ENCODE measurements around the gene RENBP.
A peak's percentile ranks its signal among the peaks of the same experiment; 100 is the strongest.

RENBP gene

DNA sequence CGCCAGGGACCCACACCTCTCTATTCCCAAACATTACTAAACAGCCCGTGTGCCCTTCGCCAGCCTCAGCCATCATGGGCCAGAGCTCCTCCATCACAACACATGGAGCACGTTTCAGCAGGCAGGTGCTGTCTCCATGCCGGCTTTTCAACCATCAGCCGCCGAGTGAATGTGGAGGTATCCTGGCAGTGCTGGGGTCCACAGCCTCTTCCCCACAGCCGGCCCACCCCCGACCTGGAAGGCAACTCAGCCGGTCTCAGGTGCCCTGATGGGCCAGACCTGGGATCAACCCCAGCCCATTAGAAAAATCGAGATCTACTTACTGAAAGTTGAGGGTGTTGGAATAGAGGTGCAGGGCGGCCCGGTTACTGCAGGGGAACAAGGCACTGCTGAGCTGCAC is 12.7 kb downstream of the RENBP start:
- DNase-seq: no peak

DNA sequence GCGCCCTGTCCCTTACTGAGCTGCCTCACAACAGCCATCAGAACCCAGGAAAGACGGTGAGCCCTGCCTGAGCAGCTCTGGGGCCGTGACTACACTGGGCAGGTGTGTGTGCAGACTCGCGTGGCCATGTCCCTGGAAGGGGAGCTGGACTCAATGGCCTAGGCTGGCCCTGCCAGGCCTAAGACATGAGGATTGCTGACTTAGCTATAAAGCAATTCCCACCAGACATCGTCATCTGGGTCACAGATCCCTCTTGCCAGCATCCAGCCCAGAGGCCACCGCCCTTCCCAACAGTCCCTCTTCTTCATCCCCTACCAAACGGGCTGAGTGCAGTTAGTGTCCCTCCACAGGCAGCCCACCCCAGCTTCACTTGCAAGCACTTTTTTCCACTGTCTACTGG is 13.3 kb downstream of the RENBP start:
- no peak for DNase-seq

DNA sequence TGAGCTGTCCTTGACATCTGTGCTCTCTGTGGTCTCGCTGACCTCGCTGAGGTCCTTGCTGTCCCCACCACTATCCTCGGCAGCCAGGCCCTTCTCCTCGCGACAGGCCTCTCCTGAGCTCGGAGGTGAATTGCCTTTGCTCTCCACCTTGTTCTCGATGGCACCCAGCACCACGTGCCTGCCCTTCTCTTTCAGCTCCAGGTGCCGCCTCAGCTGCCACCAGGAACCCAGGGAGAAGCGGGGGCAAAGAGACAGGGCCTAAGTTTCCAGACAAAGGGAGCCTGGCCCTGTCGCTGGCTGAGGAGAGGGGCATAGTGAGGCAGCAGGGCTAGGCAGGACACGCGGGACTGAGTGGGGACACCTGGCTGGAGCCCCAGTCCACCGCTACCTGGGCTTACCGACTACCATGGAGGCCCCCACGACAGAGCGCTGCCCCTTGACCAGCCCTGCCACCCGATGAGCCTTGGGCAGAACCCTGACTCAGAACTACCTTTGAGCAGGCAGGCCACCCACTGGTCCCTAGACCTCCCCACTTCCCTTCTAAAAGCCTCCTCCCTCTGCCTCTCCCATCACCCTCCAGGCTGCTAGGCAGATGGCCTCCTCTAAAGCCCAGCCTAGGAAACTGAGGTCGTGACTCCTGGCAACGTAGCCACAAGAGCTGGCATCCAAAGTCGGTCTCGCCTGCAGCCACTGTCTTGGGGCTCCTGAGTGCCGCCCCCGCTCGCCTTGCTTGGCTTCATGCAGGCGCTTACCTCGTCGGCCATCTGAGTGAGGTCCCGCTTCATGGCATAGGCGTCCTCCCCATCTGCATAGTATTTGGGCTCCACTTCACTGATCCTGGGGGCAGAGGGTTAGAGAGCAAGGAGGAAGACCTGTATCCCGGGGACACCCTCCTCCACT is 14.2 kb downstream of the RENBP start:
- no peak for DNase-seq

DNA sequence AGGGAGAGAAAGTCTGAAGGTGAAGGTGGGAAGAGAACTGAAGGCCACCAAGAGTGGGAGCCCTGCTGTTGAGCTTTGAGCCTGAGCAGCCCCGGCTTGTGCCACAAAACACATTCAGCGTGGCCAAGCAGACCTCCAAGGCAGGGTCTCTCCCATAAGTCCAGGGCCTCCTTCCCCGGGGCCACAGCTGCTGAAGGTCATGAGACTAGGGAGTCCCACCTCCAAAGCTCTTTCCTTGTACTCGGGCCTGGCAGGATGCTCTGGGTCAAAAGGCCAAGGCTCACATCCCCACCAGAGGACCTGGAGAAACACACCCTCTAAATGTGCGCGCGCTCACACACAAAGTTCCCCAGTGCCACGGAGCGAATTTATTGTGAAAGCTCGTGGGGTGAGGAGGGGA is 14.9 kb downstream of the RENBP start:
- DNase-seq: no peak

DNA sequence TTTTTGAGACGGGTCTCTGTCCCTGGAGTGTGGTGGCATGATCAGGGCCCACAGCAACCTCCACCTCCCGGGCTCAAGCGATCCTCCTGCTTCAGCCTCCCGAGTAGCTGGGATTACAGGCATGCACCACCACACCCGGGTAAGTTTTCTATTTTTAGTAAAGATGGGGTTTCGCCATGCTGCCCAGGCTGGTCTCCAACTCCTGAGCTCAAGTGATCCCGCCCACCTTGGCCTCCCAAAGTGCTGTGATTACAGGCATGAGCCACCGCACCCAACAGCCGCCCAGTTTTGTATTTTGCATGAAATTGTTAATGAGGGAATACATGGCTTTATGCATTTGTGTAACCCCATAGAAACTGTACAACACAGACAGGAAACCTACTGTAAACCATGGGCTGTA is 15.6 kb downstream of the RENBP start:
- no peak for DNase-seq

DNA sequence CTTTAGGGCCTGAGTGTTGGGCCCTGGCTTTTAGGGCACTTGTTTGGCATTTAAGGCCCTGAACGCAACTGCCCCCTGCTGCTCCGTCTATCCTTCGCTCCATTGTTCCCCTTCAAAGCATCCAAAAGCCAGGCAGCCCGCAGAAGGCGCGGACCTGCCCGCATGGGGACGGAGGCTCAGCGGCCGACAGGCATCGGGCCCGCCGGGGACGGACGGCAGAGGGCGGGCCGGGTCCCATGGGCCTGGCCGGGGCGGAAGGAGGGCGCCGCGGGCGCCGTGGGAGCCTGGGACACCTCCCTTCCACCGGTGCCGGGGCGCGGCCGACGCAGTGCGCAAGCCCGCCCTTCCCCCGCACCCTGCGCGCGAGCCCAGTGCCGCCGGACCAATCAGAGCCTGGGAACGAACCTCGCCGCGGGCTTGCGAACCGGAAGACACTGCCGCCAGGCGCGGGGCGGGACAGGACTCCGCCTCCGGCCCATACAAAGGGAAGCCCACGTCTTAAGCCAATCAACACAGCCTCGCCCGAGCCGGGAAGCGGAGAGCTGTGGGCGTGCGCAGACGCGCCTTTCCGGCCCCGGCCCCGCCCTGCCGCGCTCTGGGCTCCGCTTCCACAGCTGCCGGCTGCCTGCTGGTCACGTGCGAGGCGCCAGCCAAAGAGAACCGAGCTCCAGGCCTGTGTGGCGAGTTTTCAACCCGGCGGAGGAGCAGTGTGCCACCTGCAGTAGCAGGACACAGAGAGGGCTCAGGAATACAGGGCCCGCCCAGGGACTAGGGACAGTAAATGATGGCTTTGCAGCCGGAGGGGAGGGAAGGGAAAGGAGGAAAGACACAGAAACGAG is 16.3 kb downstream of the RENBP start:
- peak; percentile 89 for DNase-seq

DNA sequence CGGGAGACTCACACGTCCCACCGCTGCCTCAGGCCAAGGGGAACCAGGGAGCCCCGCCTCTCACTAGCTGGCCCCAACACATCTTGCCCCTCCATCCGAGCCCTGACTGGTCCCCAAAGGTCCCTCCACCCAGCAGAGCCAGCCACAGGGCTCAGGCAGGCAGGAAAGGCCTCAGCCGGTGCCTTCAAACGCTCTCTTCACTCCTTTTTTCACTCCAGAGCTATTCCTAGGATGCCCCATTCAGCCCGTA is 16.8 kb downstream of the RENBP start:
- no peak for DNase-seq

DNA sequence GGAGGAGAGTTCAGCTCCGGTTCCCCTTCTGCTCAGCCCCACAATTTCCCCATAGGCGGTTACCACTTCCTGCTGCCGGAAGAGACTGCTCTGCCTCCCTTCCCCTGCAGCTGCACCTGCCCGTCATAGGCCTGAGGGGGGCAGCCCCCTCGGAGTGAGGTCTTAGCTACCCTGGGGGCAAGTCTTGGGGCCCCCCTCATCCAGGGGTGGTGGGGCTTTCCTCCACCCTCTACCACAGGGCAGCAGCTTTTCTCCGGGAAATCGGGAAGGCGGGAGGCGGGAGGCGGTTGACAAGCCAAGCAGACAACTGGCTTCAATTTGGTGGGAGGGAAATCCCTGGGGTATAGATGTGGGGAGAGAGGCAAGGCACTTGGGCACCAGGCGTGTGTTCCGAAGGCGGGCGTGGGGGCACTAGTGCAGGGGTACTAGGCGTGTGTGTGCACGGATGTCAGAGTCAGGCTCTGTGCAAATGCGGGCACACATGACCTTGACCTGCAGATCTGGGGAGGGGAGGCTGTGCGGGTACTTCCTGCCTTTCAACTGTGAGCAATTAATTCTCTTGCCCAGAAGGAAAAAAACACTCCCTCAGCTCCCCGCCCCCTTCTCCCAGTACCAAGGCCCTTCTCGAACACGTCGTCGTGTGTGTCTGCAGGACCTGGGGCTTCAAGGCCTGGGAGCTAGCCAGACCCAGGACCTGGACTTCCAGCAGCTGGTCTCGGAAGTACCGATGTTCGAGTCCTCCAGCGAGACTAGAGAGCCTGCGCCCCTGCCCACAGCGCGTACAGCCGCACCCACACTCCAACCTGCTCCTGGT is 17.4 kb downstream of the RENBP start:
- peak; percentile 73 for DNase-seq

DNA sequence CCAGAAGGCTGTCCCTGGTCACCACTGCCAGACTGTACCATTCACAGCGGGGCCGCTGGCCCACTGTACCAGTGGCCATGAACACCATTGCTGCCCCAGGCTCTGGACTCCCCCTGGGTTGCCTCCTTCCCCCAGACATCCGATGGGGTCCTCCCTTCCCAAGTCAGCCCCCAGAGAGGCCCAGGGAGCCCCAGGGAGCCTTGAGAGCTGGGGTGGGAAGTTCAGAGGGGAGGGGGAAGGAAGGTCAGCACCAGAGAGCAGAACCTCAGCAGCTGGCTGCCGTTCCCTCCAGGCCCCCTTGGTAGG is 17.9 kb downstream of the RENBP start:
- no peak for DNase-seq

DNA sequence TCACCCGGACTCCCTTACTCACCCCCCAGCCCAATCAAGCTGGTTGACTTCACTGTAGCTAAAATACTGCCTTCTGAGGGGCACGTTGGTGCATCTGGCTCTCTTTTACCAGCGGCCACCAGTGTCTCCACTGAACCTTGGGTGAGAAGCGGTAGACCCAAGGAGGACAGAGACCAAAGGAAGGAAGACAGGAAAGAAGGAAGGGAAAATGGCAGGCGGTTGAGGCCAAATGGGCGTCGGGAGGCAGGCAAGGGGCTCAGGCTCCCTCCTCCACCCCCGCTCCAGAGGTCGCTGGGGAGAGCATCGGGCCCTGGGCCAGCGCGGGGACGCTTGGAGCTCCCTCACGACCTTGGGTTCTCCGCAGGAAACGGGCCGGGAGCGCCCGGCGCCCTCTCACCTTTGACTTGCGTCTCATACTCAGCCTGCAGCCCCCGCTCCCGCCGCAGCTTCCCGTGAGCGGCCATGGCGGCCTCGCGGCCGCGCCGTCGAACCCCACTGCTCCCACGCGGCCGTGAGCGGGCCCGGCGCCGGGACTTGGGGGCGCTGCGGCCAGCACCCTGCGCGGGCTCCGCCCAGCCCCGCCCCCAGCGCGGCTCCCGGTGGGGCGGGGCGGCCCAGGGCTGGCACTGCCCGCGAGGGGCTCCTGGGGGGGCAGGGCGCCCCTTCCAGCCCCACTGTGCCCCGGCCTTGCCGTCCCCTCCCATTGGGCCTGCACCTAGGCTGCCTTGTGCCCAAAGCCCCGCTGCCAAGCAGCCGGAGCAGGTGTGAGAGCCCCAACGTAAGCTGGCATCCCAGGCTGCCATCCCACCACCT is 18.5 kb downstream of the RENBP start, which contains the start of gene ARHGAP4:
ARHGAP4 (minus strand) TSS at position 526 of the 813 bp plus-strand sequence; CDS start at position 464, 62 bp downstream.
- DNase-seq: peak; percentile 32

DNA sequence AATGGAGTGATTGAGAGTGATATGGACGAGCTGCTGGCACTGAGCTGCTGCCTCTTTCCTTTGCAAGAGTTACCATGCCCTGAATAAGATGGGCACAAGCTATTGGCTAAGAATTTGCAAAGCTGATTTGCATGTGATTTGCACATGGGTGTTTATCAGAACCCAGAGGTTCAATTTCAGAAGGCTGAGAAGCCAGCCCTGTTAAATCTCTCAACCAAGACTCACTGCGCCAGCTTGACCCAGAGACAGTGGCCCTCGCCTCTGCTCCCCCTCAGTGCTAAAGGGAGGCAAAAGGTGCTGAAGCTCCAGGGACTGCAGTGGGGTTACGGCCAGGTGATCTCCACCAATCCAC is 19.1 kb downstream of the RENBP start:
- no peak for DNase-seq

DNA sequence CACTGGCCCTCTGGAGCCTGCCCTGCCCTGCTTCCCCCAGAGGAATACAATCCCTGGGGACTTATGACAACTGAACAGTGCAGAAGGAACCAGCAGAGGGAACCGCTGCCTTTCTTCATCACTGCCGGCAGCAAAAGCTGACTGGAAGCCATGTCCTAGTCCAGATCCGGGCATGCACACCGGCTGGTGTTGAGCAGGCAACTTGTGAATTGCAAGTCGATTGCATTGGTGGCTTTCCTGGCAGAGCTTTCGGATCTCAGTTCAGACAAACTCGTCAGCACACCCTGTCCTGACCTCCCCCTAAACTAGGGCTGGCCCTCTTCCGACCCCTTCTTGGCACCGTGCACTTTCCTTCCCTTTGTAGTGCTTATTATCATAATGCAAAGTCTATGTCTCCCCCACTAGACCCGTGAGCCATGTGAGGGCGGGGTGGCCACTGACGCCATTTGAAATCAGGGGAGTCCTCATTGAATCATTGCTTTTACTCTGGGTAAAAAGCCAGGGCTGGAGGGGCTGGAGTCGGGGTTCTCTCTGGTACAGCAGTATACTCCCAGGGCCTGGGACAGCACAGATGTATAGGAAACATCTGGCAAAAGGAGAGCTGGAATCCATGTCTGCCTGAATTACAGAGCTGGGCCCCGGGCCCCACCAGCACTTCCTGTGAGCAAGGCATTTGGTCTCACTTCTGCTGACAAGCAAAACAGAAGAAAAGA is 20.1 kb downstream of the RENBP start:
- peak; percentile 29 for DNase-seq

DNA sequence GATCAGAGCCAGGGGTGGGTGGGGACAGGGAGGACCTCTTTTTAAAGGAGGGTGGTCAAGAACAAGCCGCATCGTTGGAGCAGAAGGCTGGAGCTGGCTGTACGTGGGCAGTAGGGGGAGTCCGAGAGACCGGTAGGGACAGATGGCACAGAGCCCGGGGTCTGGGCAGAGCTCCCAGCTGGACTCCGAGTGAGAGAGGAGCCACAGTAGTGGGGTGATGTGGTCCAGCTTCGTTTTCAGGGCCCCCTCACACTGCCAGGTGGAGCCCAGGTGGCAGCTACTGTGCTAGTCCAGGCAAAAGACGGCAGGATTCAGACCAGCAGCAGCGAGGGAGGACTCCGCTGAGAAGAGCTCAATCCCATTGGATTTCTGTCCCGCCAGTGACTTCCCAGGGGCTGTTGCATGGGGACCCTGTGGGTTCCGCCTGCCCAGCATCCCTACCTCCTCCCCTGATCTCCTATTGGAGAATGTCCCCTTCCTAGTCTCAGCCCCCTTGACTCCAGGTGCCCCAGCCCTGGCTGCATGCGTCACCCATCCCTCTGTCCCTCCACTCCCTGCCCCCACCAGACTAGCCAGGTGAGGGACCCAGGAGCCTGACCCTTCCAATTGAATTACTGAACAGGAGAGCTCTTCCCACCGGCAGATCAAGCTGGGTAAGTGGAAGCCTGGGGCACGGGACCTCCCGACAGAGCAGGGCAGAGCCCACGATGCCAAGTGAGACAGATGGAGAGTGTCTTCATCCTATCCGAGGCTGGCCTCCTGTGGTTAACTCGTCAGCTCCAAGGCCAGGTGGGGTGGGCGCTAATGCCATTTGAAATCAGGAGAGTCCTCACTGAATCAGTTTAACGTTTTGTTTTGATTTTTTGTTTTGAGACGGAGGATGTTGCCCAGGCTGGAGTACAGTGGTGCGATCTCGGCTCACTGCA is 21.2 kb downstream of the RENBP start:
- DNase-seq: no peak

DNA sequence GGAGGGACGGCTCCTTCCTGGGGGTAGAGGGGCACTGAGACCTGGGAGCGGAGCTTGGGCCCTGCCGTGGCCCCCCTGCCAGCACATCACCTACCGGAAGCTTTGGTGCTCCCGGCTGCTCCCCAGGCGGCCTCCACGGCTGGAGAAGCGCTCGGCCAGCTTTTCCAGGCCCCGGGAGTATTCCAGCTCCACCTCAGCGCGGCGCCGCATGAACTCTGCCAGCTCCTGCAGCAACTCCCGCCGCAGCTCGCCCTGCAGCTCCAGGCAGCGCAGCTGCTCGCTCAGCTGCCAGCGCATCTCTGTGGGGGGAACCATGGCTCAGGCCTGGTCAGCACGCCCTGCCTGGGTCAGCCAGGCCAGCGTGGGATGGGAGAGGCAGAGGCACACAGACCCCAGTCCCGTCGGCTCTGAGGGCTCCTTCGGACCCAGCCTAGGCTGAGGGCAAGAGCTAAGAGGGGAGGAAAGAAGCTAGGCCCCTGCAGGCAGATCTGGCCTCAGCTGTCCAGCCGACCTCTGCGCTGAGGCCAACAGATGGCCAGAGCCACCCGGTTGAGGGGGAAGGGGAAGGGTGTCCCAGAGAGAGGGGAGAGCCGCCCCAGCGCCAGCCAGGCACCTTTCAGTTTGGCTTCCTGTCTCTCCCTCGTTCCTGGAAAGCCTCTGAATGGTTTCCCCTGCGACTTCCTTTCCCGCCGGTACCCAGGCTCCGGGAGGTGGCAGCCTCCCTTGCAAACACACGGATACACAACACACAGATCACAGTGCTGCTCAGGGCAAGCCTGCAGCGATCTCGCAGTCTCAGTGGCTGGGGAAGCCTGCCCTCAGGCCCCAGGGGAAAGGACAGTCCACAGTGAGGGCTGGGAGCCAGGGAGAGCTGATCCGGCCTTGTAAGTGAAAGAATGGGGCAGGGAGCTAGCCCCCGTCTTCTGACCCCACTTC is 22.7 kb downstream of the RENBP start:
- DNase-seq: no peak

DNA sequence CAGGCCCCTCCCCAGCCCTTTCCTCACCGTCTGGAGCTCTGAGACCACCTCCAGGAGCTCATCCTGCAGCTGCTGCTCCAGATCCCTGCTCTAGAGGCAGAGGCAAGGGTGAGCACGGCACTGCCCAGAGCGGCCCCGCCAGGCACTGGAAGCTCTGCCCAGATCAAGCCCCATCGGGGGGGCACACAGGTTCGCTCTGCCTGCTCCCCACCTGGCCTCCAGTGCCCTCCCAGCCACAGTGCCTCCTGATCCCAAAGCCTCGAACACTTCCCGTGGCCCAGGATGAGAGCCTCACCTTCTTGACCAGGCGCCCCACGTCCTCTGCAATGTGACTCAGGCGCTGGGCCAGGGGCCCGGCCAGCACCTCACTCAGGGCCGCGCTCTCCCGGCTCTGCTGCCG is 23.4 kb downstream of the RENBP start:
- DNase-seq: no peak

DNA sequence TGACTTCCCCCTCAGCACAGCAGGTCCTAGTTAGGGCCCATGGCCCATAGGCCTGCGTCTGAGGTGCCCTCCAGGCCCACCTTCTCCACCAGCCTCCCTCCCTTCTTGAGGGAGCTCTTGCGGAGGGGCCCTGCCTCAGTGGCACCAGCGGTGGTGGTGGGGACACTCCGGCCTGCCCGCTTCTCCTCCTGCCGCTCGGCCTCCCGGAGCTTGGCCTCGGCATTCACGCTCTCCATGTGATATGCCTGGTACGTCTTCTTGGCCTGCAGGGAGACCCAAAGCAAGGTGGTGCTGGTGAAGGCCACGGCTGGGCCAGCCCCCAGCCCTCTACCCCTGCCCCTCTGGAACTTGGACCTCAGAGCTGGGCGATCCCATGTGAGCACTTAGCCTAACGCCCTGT is 23.9 kb downstream of the RENBP start:
- no peak for DNase-seq

DNA sequence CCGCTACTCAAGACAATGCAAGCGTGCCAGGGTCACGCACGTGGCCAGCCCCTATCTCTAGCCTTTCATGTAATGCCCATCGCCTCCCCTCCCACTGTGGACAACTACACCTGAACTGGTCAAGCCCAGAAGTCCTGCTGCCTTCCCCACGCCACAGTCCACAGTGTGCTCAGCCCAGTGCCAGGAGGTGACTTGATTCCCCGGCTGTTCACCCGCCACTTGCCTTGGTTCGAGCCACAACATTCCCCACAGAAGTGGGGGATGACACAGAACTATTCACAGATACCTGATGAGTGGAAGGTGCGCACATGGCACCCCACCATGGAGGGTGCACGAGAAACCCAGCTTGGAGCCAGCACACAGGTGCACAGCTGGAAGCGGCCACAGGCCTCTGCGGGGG is 25.2 kb downstream of the RENBP start:
- DNase-seq: no peak

DNA sequence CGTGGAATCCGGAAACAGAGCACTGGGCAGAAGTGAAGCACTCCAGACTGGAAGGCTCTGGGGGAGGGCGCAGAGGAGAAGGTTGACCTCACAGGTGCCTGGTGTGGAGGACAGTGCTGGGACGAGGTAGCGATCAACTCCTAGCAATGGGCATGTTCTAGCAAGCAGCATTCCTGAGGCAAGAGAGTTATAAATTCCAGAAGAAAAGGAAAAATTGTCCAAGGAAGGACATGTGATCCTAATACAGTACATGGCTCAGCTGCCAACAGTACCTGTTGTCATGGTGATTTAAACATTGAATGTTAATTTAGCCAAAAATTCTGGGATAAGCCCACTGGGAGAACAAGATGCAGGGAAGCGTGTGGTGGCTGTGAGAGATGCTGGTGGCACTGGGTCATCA is 26.6 kb downstream of the RENBP start:
- DNase-seq: no peak

DNA sequence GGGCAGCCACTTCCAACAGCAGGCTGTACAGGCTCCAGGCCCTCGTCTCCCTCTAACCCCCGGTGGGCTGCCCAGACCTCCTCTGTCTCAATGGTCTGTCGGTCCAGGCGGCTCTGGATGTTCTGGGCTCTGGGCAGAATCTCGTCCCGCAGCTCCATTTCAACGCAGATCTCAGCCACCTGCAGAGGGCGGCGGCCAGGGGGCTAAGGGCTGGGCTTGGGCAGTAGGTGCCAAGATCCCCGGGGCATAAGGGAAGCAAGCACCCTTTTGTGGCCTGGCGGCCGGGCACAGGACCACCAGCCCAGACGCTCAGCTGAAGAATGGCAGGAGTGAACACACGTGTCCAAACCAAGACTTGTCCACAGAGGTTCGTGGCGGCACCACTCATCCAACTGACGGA is 30.7 kb downstream of the RENBP start:
- no peak for DNase-seq

DNA sequence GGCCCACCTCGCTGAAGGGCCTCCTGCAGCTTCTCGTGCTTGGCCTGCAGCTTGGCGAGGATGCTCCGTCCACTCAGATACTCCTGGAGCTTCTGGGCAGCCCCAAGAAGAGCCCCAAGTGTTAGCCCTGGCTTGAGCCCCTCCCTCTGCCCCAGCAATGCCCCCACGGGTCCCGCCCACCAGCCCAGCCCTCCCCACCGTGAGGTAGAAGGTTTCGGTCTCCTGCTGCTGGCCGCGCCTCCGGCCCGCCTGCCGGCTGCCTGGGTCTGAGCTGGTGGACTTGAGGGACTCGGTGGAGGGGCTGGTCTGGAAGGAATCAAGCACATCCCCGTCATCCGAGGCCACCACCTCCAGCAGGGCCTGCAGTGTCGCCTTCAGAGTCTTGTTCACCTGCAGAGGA is 31.2 kb downstream of the RENBP start:
- no peak for DNase-seq
